K562 (cell line): ENCODE measurements around the gene BBC3. TPM values are rescaled to one million over a fixed set of nuclear protein-coding genes. Genes with fewer than 3 reads are reported as not detected.

Experiments used
- ATAC-seq: fragments of 200-7000 bp; cut with Tn5 transposase; 3 replicates; pipeline ENCODE4 v1.9.1; 2020; ENCODE audit warnings: moderate library complexity
- BruUV-seq: library from RNA; stranded (reverse); fragments of 400-500 nt; replicated peaks from 2 replicates; lab custom pipeline; 2021; lab: Mats Ljungman, UMichigan
- CTCF ChIA-PET: fragments of 300-600 bp; formaldehyde crosslinking; extraction: SDS; loops from one replicate; lab custom pipeline; 2021; ENCODE audit warnings: low intra/inter-chr PET ratio; lab: Yijun Ruan, JAX
- POLR2A ChIA-PET: fragments of 300-600, 350-650 bp; sonication (Branson Sonifier 250); formaldehyde crosslinking; extraction: SDS; loops from one replicate; lab custom pipeline; 2021; ENCODE audit warnings: antibody characterized with exemption, inconsistent platforms; lab: Yijun Ruan, JAX
- DNase-seq, 4 experiments: peaks; one replicate each; pipeline versions ENCODE4 v3.0.0 to v3.0.0-alpha.2; 2011 to 2018; ENCODE audit warnings: low spot score in 3 of 4, mixed read lengths in 3 of 4; ENCODE audit errors: extremely low read depth in 1 of 4
- FAIRE-seq: peaks from 2 replicates; lab custom pipeline; 2011; peaks lifted over from hg19 to GRCh38; lab: Jason Lieb, UNC
- H2AFZ ChIP-seq: 2 replicates; pipeline ENCODE4 v1.6.0; 2011; ENCODE audit warnings: low read depth, low read length, control low read depth, inconsistent platforms
- H3K27ac ChIP-seq: fragments of 200-600 bp; 3 replicates; pipeline ENCODE4 v1.8.0; 2011; ENCODE audit warnings: low read depth, mild to moderate bottlenecking, control low read depth, inconsistent platforms, low read length, moderate library complexity, mixed read lengths; ENCODE audit errors: extremely low read depth
- H3K27me3 ChIP-seq, 2 experiments: fragments of 300-600 bp in 1 of 2; 2 replicates in 1 of 2; 3 replicates in 1 of 2; pipeline versions ENCODE4 v1.6.0 to v1.8.0; 2011; ENCODE audit warnings: inconsistent platforms in 2 of 2, low read length in 2 of 2, mild to moderate bottlenecking in 1 of 2, mixed read lengths in 1 of 2, moderate library complexity in 1 of 2; ENCODE audit not compliant: control insufficient read depth in 2 of 2, insufficient read depth in 2 of 2
- H3K36me3 ChIP-seq: fragments of 300-600 bp; 3 replicates; pipeline ENCODE4 v1.8.0; 2011; ENCODE audit warnings: mild to moderate bottlenecking, low read length, inconsistent platforms; ENCODE audit not compliant: control insufficient read depth, insufficient read depth
- H3K4me1 ChIP-seq, 2 experiments: fragments of 200-600 bp in 1 of 2; replicated peaks in 1 of 2; 2 replicates in 1 of 2; 3 replicates in 1 of 2; pipeline versions ENCODE4 v1.5.1 to v1.8.0; 2011; ENCODE audit warnings: inconsistent platforms in 2 of 2, low read length in 2 of 2, mild to moderate bottlenecking in 1 of 2, mixed read lengths in 1 of 2, moderate library complexity in 1 of 2; ENCODE audit not compliant: control insufficient read depth in 2 of 2, insufficient read depth in 2 of 2
- H3K4me2 ChIP-seq: 2 replicates; pipeline ENCODE4 v1.6.1; 2011; ENCODE audit warnings: low read length, control low read depth, inconsistent platforms, mixed read lengths; ENCODE audit not compliant: insufficient read depth
- H3K4me3 ChIP-seq: fragments of 200-600 bp; sonication (generic), shearing (Covaris generic); 2 replicates; pipeline ENCODE4 v1.5.1; 2016; ENCODE audit warnings: control low read depth, inconsistent platforms
- H3K79me2 ChIP-seq: fragments of 200-600 bp; 3 replicates; pipeline ENCODE4 v1.8.0; 2011; ENCODE audit warnings: low read length, inconsistent platforms; ENCODE audit not compliant: control insufficient read depth, insufficient read depth
- H3K9ac ChIP-seq, 2 experiments: 2 replicates each; pipeline versions ENCODE4 v1.6.0 to v1.6.1; 2011; ENCODE audit warnings: low read depth in 2 of 2, low read length in 2 of 2, control low read depth in 1 of 2, inconsistent platforms in 1 of 2, mild to moderate bottlenecking in 1 of 2, mixed read lengths in 1 of 2; ENCODE audit not compliant: insufficient read depth in 1 of 2
- H3K9me1 ChIP-seq: one replicate; pipeline ENCODE4 v1.6.0; 2011; ENCODE audit warnings: inconsistent platforms, mild to moderate bottlenecking, low read length, moderate library complexity; ENCODE audit not compliant: control insufficient read depth, insufficient read depth
- H3K9me3 ChIP-seq: replicated peaks from 2 replicates; pipeline ENCODE4 v1.5.1; 2011; ENCODE audit warnings: low read depth, low read length, inconsistent platforms; ENCODE audit not compliant: control insufficient read depth, insufficient read depth
- H4K20me1 ChIP-seq: replicated peaks from 2 replicates; pipeline ENCODE4 v1.6.1; 2011; ENCODE audit warnings: low read length, inconsistent platforms, mixed read lengths; ENCODE audit not compliant: control insufficient read depth, insufficient read depth
- ARID1B ChIP-seq: fragments of 450-650 bp; IDR thresholded peaks from 2 replicates; pipeline ENCODE4 v1.6.1; 2016; ENCODE audit warnings: antibody characterized with exemption, mild to moderate bottlenecking, inconsistent platforms
- FOS ChIP-seq: IDR thresholded peaks from 3 replicates; pipeline ENCODE4 v1.6.1; 2011; ENCODE audit not compliant: insufficient read length; ENCODE audit errors: extremely low read depth
- ILF3 ChIP-seq: fragments of 450-650 bp; IDR thresholded peaks from 2 replicates; pipeline ENCODE4 v1.6.1; 2018; ENCODE audit warnings: antibody characterized with exemption, mild to moderate bottlenecking, moderate library complexity, borderline replicate concordance
- PHF8 ChIP-seq: fragments of 200-600 bp; sonication (generic); IDR thresholded peaks from 2 replicates; pipeline ENCODE4 v1.6.1; 2012; ENCODE audit warnings: mixed run types, mild to moderate bottlenecking, inconsistent platforms, low read length, moderate library complexity, borderline replicate concordance
- RBM17 ChIP-seq: fragments of 200-400 bp; formaldehyde crosslinking; IDR thresholded peaks from 2 replicates; pipeline ENCODE4 v1.6.1; 2017; ENCODE audit warnings: low read depth, mild to moderate bottlenecking, low read length, borderline replicate concordance
- RNF2 ChIP-seq: sonication (generic); IDR thresholded peaks from 2 replicates; pipeline ENCODE4 v1.6.1; 2016
- ZNF143 ChIP-seq: sonication (generic); formaldehyde crosslinking; IDR thresholded peaks from 2 replicates; pipeline ENCODE4 v1.9.0; 2022; ENCODE audit warnings: mild to moderate bottlenecking, missing genetic modification reagents
- ZNF174 ChIP-seq: fragments of 250-450 bp; sonication (Bioruptor Pico); IDR thresholded peaks from 2 replicates; pipeline ENCODE4 v1.4.0; 2020; ENCODE audit warnings: mild to moderate bottlenecking
- ZNF584 ChIP-seq: fragments of 200-800 bp; sonication (Bioruptor generic); IDR thresholded peaks from 2 replicates; pipeline ENCODE4 v1.6.1; 2016; ENCODE audit warnings: low read depth, mild to moderate bottlenecking, missing genetic modification characterization, missing compliant biosample characterization
- WGBS: fragments of 100-300 bp; shearing (Covaris generic); methylation state at CpG from one replicate; pipeline ENCODE4 v1.1.6; 2016; ENCODE audit warnings: low coverage, mixed read lengths; ENCODE audit not compliant: insufficient coverage; ENCODE audit errors: missing lambda C conversion rate; 5-methylcytosine and 5-hydroxymethylcytosine counted together
- in situ Hi-C: fragments of 300-500 bp; cut with MboI; formaldehyde crosslinking; loops from 4 replicates; pipeline ENCODE4 v1.15.0; 2018; ENCODE audit warnings: inconsistent platforms, mixed read lengths
- intact Hi-C: fragments of 100-400 bp; cut with micrococcal nuclease; formaldehyde crosslinking; loops from 2 replicates; pipeline ENCODE4 v1.14.2; 2022
- polyA plus RNA-seq, 8 experiments: library from polyadenylated mRNA; depleted of rRNA in 4 of 8; stranded (reverse) in 5 of 8; unstranded in 3 of 8; fragments of >200 nt; fragmentation: Nextera tagmentation in 2 of 8; fragmentation: Illumina TruSeq in 1 of 8; extraction: Ambion mirVana in 2 of 8; extraction: Trizol in 1 of 8; gene quantifications; 2 replicates each; pipeline versions ENCODE4 v1.2.1 to v1.2.3, GENCODE V29; 2011 to 2014; ENCODE audit warnings: inconsistent platforms in 1 of 8, missing spikeins in 1 of 8
- total RNA-seq, 7 experiments: library from RNA; depleted of rRNA in 6 of 7; stranded (reverse); fragments of >200 nt in 6 of 7; fragmentation: Illumina TruSeq in 2 of 7; extraction: Trizol in 2 of 7; gene quantifications; 2 replicates each; pipeline versions ENCODE4 v1.2.1 to v1.2.3, GENCODE V29; 2011 to 2021; ENCODE audit warnings: low replicate concordance in 1 of 7
- TF ChIP-seq, protein P1 (sequence below), 2 experiments: fragments of 450-650 bp; formaldehyde crosslinking in 1 of 2; IDR thresholded peaks; 2 replicates each; pipeline versions ENCODE4 v1.4.0 to v1.6.1; 2014 to 2020; ENCODE audit warnings: mild to moderate bottlenecking in 2 of 2, borderline replicate concordance in 1 of 2, low read depth in 1 of 2
- TF ChIP-seq, protein P2 (sequence below): IDR thresholded peaks from 2 replicates; pipeline ENCODE4 v1.6.1; 2012; ENCODE audit warnings: low read depth, low read length, improper control_type of control experiment, borderline replicate concordance

The BBC3 gene
- total and polyA plus RNA-seq, 9 of the 15 experiments (the other 6 are each of a cell fraction or from before 2014, with no cell fraction given) = 0.15 to 30.7 (median 4.8) TPM

- TF ChIP-seq, protein P1, sequence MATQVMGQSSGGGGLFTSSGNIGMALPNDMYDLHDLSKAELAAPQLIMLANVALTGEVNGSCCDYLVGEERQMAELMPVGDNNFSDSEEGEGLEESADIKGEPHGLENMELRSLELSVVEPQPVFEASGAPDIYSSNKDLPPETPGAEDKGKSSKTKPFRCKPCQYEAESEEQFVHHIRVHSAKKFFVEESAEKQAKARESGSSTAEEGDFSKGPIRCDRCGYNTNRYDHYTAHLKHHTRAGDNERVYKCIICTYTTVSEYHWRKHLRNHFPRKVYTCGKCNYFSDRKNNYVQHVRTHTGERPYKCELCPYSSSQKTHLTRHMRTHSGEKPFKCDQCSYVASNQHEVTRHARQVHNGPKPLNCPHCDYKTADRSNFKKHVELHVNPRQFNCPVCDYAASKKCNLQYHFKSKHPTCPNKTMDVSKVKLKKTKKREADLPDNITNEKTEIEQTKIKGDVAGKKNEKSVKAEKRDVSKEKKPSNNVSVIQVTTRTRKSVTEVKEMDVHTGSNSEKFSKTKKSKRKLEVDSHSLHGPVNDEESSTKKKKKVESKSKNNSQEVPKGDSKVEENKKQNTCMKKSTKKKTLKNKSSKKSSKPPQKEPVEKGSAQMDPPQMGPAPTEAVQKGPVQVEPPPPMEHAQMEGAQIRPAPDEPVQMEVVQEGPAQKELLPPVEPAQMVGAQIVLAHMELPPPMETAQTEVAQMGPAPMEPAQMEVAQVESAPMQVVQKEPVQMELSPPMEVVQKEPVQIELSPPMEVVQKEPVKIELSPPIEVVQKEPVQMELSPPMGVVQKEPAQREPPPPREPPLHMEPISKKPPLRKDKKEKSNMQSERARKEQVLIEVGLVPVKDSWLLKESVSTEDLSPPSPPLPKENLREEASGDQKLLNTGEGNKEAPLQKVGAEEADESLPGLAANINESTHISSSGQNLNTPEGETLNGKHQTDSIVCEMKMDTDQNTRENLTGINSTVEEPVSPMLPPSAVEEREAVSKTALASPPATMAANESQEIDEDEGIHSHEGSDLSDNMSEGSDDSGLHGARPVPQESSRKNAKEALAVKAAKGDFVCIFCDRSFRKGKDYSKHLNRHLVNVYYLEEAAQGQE (IDR thresholded peaks at IDR 0.05; ENCODE audit: borderline replicate concordance) = no peak
- TF ChIP-seq, protein P1 (CRISPR knock-in tag; IDR thresholded peaks at IDR 0.05; ENCODE audit: low read depth) = no peak
These were observed 39.4 kb upstream of the BBC3 start (continued) for GRCh38 chr19:47270408-47270807.

DNA sequence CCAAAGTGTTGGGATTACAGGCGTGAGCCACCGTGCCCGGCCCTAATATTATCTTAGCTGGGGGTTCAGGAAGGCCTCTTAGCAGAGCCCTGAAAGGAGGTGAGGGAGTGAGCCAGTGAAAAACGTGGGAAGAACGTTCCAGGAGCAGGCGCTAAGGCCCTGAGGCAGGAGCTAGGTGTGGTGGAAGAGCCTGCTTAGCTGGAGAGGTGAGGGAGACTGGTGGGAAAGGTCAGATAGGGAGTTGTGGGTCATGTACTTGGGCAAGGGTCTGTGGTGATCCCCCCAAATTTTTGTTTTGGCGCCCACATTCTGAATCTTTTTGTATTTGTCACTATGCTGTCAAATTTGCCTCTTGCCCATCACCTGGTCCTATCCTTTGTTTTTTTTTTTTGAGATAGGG, 38.6 kb upstream of the BBC3 start:
- Histone ChIP-seq H3K36me3 (peaks cover 49% of the 10 kb centered on the region; the same call in 2 of the 3 replicates), H2AFZ (no peak overlapping the region), H3K9me3 (no peaks in the 10 kb centered on the region), H3K9ac (peak overlapping the region in 1 of 2 experiments; percentile 64; a peak in 1 of 4 replicates), H3K4me1 (peaks cover 10 to 44% of the 10 kb centered on the region in 2 experiments; a peak in 3 of 5 replicates), H3K9me1 (no peaks in the 10 kb centered on the region), H3K79me2 (no peaks in the 10 kb centered on the region), H3K27me3 (no peaks in the 10 kb centered on the region), H3K4me3 (no peak overlapping the region), H3K27ac (no peak overlapping the region), H4K20me1 (no peaks in the 10 kb centered on the region), H3K4me2 (no peak overlapping the region)
- no peak for FAIRE-seq
- in situ Hi-C loops = no loop called here
- intact Hi-C loops = no loop called here
- ChIA-PET POLR2A (interaction anchor here (1.0 to 2.5 kb wide), 3 partner anchors 10 to 15 kb away, joined by 3 to 11 read pairs (median 7); partner anchors contain the start of gene CCDC9), CTCF (no interaction called here)
- 73% methylated on average over 5 of the region's 7 CpGs for WGBS
- no TSS peak for BruUV-seq
- ATAC-seq = no peak
- DNase-seq = no peak
- TF ChIP-seq RNF2 = no peak
- TF ChIP-seq ILF3 = no peak
- TF ChIP-seq FOS = no peak
- no peak for TF ChIP-seq ZNF584 (CRISPR knock-in tag)
- no peak for TF ChIP-seq PHF8
- TF ChIP-seq ARID1B = no peak
- TF ChIP-seq, protein P2, sequence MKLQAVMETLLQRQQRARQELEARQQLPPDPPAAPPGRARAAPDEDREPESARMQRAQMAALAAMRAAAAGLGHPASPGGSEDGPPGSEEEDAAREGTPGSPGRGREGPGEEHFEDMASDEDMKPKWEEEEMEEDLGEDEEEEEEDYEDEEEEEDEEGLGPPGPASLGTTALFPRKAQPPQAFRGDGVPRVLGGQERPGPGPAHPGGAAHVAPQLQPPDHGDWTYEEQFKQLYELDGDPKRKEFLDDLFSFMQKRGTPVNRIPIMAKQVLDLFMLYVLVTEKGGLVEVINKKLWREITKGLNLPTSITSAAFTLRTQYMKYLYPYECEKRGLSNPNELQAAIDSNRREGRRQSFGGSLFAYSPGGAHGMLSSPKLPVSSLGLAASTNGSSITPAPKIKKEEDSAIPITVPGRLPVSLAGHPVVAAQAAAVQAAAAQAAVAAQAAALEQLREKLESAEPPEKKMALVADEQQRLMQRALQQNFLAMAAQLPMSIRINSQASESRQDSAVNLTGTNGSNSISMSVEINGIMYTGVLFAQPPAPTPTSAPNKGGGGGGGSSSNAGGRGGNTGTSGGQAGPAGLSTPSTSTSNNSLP = no peak
- no peak for TF ChIP-seq ZNF174 (CRISPR knock-in tag)
- no peak for TF ChIP-seq ZNF143 (CRISPR knock-in tag)
- no peak for TF ChIP-seq RBM17
